ENCODE measurements around the gene ABCC6.
"Not testable (repeated sequence)": the region's sequence is repeated elsewhere in the genome, so short reads cannot be mapped to it uniquely, and the experiment has no call there.

ABCC6 gene

GRCh38 chr16:16191493-16192167 is 31.7 kb downstream of the ABCC6 start:
- TF ChIP-seq GABPA (IDR thresholded peaks at IDR 0.05; ENCODE audit: low read depth) = no peak
- TF ChIP-seq SPI1 (IDR thresholded peaks at IDR 0.05; ENCODE audit: borderline replicate concordance, low read depth) = no peak
- TF ChIP-seq CTCF (IDR thresholded peaks at IDR 0.05; ENCODE audit: insufficient read depth, low read length) = no peak
- TF ChIP-seq REST (IDR thresholded peaks at IDR 0.05; ENCODE audit: insufficient replicate concordance, low read depth) = no peak
- no peak for TF ChIP-seq POLR2AphosphoS5 (IDR thresholded peaks at IDR 0.05; ENCODE audit: low read depth)
- Histone ChIP-seq H3K27me3 (ENCODE audit: insufficient read depth, poor library complexity, severe bottlenecking) (no peaks in the 10 kb centered on the region), H3K27ac (replicated peaks) (no peak overlapping the region), H3K4me3 (replicated peaks; ENCODE audit: insufficient read depth, low read length) (no peak overlapping the region)
- DNase-seq (ENCODE audit: low read depth in 1 of 2, low spot score in 1 of 2) = no peak

- not testable (repeated sequence) for H3K27me3 ChIP-seq (ENCODE audit: insufficient read depth, poor library complexity, severe bottlenecking); DNase-seq (ENCODE audit: low read depth in 1 of 2, low spot score in 1 of 2)
Observed at GRCh38 chr16:16190966-16191365, 32.3 kb downstream of the ABCC6 start.

GRCh38 chr16:16190546-16190945 is 32.7 kb downstream of the ABCC6 start:
- no peaks in the 10 kb centered on the region for H3K27me3 ChIP-seq (ENCODE audit: insufficient read depth, poor library complexity, severe bottlenecking)
- H3K4me3 ChIP-seq (replicated peaks; ENCODE audit: insufficient read depth, low read length) = no peak overlapping the region
- no peak for DNase-seq (ENCODE audit: low read depth in 1 of 2, low spot score in 1 of 2)
- H3K27ac ChIP-seq (replicated peaks) = no peak overlapping the region
- TF ChIP-seq REST (IDR thresholded peaks at IDR 0.05; ENCODE audit: insufficient replicate concordance, low read depth) = no peak
- no peak for TF ChIP-seq GABPA (IDR thresholded peaks at IDR 0.05; ENCODE audit: low read depth)
- TF ChIP-seq POLR2AphosphoS5 (IDR thresholded peaks at IDR 0.05; ENCODE audit: low read depth) = no peak
- no peak for TF ChIP-seq CTCF (IDR thresholded peaks at IDR 0.05; ENCODE audit: insufficient read depth, low read length)
- no peak for TF ChIP-seq SPI1 (IDR thresholded peaks at IDR 0.05; ENCODE audit: borderline replicate concordance, low read depth)

More at GRCh38 chr16:16190966-16191365, 32.3 kb downstream of the ABCC6 start:
- H3K4me3 ChIP-seq (replicated peaks; ENCODE audit: insufficient read depth, low read length); H3K27ac ChIP-seq (replicated peaks): not testable (repeated sequence)

- TF ChIP-seq SPI1 (IDR thresholded peaks at IDR 0.05; ENCODE audit: borderline replicate concordance, low read depth) (no peak), CTCF (IDR thresholded peaks at IDR 0.05; ENCODE audit: insufficient read depth, low read length) (no peak), POLR2AphosphoS5 (IDR thresholded peaks at IDR 0.05; ENCODE audit: low read depth) (no peak)
- Histone ChIP-seq H3K27me3 (ENCODE audit: insufficient read depth, poor library complexity, severe bottlenecking) (no peaks in the 10 kb centered on the region), H3K4me3 (replicated peaks; ENCODE audit: insufficient read depth, low read length) (no peak overlapping the region), H3K27ac (replicated peaks) (no peak overlapping the region)
- DNase-seq (ENCODE audit: low read depth in 1 of 2, low spot score in 1 of 2) = no peak
Observed at GRCh38 chr16:16189842-16190241, 33.5 kb downstream of the ABCC6 start.
